ENCODE data around the gene ARHGAP29.

The ARHGAP29 gene

DNA sequence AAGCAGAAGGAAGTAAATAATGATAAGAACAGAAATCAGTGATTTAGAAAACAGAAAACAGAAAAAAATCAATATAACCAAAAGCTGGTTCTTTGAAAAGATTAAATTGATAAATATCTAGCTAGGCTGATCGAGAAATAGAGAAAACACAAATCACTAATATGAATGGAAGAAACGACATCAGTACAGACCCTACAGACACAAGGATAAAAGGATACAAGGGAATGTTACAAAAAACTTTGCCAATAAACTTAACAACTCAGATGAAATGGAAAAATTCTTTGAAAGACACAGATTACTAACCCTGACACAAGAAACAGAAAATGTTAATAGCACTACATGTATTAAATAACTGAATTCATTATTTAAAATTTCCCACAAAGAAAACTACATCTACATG is 6.3 kb upstream of the ARHGAP29 start:
- DNase-seq, result no peak
- H3K4me1 ChIP-seq, result no peaks in the 10 kb centered on the region
- H3K36me3 ChIP-seq, result no peaks in the 10 kb centered on the region
- TF ChIP-seq, protein P1, sequence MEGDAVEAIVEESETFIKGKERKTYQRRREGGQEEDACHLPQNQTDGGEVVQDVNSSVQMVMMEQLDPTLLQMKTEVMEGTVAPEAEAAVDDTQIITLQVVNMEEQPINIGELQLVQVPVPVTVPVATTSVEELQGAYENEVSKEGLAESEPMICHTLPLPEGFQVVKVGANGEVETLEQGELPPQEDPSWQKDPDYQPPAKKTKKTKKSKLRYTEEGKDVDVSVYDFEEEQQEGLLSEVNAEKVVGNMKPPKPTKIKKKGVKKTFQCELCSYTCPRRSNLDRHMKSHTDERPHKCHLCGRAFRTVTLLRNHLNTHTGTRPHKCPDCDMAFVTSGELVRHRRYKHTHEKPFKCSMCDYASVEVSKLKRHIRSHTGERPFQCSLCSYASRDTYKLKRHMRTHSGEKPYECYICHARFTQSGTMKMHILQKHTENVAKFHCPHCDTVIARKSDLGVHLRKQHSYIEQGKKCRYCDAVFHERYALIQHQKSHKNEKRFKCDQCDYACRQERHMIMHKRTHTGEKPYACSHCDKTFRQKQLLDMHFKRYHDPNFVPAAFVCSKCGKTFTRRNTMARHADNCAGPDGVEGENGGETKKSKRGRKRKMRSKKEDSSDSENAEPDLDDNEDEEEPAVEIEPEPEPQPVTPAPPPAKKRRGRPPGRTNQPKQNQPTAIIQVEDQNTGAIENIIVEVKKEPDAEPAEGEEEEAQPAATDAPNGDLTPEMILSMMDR (IDR thresholded peaks at IDR 0.05; ENCODE audit: low read depth, low read length), result no peak
- no peaks in the 10 kb centered on the region for H3K9me3 ChIP-seq
- no peak overlapping the region for H3K4me3 ChIP-seq (ENCODE audit: low read depth, low read length)
- H3K27me3 ChIP-seq, result peaks cover 16% of the 10 kb centered on the region

DNA sequence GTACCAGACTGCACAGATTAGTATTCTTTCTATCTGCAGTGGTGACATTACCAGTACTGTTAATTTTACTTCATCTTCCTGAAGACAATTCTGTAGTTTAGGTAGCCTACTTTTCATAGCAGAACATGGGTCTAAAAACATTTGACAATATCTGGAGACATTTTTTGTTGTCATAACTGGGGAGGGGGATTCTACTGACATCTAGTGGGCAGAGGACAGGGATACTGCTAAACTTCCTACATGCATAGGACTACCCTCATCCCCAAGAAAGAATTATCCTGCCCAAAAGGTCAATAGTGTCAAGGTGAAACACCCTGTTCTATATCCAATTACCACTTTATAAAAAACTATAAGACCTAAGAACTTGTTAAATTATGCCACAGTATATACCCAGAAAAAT is 3.4 kb upstream of the ARHGAP29 start:
- TF ChIP-seq, protein P1 (IDR thresholded peaks at IDR 0.05; ENCODE audit: low read depth, low read length), result peak; percentile 71
- Histone ChIP-seq H3K36me3 (no peaks in the 10 kb centered on the region; the same call in 1 of the 2 replicates), H3K27me3 (peaks cover 3% of the 10 kb centered on the region), H3K4me3 (ENCODE audit: low read depth, low read length) (no peak overlapping the region), H3K9me3 (no peaks in the 10 kb centered on the region), H3K4me1 (no peaks in the 10 kb centered on the region)
- DNase-seq, result no peak

DNA sequence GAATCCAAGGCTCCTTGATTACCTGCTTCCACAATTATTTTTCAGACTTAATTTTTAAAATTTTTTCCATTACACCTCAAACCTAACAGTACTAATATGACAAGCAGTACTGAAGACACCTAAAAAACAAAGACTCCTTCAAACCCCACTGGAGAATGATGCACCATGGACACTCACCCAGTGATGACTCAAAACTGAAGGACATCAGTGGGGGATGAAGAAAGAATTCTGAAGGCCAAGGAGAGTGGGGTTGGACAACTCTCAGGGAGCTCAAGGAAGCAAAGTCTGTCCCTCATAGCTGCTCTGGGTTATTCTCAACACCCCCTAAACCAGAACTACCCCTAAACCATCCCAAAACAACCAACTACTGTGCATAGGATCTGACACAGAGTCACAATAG is 2.4 kb upstream of the ARHGAP29 start:
- Histone ChIP-seq H3K9me3 (no peaks in the 10 kb centered on the region), H3K36me3 (no peaks in the 10 kb centered on the region; the same call in 1 of the 2 replicates), H3K4me3 (ENCODE audit: low read depth, low read length) (no peak overlapping the region), H3K4me1 (no peaks in the 10 kb centered on the region), H3K27me3 (no peaks in the 10 kb centered on the region)
- TF ChIP-seq, protein P1 (IDR thresholded peaks at IDR 0.05; ENCODE audit: low read depth, low read length), result no peak
- DNase-seq, result no peak

DNA sequence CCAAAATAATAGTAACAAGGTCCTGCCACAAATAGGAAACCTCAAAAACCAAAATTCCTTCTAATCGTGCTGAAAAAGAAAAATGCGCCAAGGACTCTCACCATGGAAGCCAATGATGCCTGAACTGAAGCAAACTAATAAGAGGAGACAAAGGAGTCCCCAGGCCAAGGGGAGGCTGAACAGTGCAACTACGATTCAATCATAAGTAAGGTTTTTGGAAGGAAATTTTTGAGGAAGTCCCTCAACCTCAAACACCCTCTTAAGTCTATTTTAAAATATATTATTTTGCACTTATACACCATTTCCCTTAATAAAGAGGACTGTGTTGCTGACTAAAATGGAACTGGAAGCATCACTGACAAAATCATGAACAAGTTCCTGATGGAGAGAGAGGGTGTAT is 1.7 kb upstream of the ARHGAP29 start:
- Histone ChIP-seq H3K4me1 (no peaks in the 10 kb centered on the region), H3K9me3 (no peaks in the 10 kb centered on the region), H3K27me3 (no peaks in the 10 kb centered on the region), H3K36me3 (no peaks in the 10 kb centered on the region; the same call in 1 of the 2 replicates), H3K4me3 (ENCODE audit: low read depth, low read length) (no peak overlapping the region)
- TF ChIP-seq, protein P1 (IDR thresholded peaks at IDR 0.05; ENCODE audit: low read depth, low read length), result no peak
- no peak for DNase-seq

DNA sequence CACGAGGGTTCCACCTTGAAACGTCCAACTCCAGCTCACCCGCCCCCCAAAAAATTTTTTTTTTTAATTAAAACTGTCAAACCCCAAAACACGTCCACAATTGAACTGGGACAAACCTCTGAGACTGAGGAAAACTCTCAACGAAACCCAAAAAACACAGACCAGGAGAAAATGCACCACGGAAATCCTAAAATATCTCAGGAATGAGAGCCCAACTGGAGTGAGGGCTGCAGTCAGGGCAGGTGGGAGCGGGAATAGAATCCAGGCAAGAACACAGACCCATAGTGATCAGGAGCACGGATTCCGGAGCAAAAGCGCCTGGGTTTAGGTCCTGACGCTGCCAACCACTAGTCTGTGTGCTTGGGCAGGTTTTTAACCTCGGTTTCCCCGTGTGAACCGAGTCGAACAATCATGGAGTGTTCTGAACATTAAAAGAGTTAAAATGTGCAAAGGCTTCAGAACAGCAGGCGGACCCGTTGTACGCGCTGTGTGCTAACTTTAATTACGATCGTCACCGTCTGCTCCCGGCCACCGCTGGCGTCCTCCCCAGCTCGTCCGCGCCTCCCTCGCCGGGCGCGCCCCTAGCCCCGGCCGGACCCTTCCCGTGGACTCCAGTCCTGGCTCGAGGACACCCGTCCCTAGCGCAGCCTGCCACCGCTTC is 624 bp downstream of the ARHGAP29 start:
- no peaks in the 10 kb centered on the region for H3K4me1 ChIP-seq
- H3K27me3 ChIP-seq, result no peaks in the 10 kb centered on the region
- H3K4me3 ChIP-seq (ENCODE audit: low read depth, low read length), result peak overlapping the region; percentile 71
- TF ChIP-seq, protein P1 (IDR thresholded peaks at IDR 0.05; ENCODE audit: low read depth, low read length), result no peak
- H3K9me3 ChIP-seq, result no peaks in the 10 kb centered on the region
- peak; percentile 20 for DNase-seq
- H3K36me3 ChIP-seq, result no peaks in the 10 kb centered on the region; the same call in 1 of the 2 replicates

DNA sequence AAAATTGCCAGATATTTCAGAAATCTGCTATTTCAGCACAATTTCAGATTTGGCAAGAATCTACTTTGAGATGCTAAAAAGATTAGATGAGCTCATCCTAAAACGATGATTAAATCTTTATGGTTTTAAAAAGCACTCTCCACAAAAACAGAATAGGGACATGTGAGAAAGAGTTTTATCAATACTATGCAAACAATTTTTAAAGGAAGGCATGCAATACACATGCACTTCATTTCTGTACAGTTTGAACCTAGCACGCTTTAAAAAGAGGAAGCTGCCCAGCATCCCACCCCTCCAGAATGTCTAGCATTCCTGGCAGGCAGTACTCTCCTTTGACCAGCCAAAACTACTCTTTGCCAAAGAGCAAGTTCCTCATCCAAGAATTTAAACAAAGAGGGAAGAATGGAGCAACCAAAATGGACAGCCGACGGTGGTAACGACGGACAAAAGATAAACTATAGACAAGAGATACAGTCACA is 1.3 kb downstream of the ARHGAP29 start:
- Histone ChIP-seq H3K27me3 (no peaks in the 10 kb centered on the region), H3K4me1 (no peaks in the 10 kb centered on the region), H3K9me3 (no peaks in the 10 kb centered on the region), H3K36me3 (no peaks in the 10 kb centered on the region; the same call in 1 of the 2 replicates), H3K4me3 (ENCODE audit: low read depth, low read length) (peak overlapping the region; percentile 71)
- DNase-seq, result no peak
- TF ChIP-seq, protein P1 (IDR thresholded peaks at IDR 0.05; ENCODE audit: low read depth, low read length), result no peak
